Naive thymus-derived CD4-positive, alpha-beta T cell (primary cell): ENCODE results near the gene RTP5. TPM values are rescaled to one million over a fixed set of nuclear protein-coding genes. Genes with fewer than 3 reads are reported as not detected.
"Not testable (repeated sequence)": the region's sequence is repeated elsewhere in the genome, so short reads cannot be mapped to it uniquely, and the experiment has no call there.

ENCODE experiments used
- ATAC-seq: fragments of 150-1000 bp; cut with Tn5 transposase; 2 replicates; pipeline ENCODE4 v1.10.0; 2021; ENCODE audit warnings: mild to moderate bottlenecking, moderate library complexity
- CTCF ChIA-PET: fragments of 350-600 bp; sonication (Branson Sonifier 250); formaldehyde crosslinking; loops from one replicate; lab custom pipeline; 2021; ENCODE audit warnings: antibody characterized with exemption; lab: Charles Lee
- POLR2A ChIA-PET: fragments of 350-600 bp; sonication (Branson Sonifier 250); formaldehyde crosslinking; loops from one replicate; lab custom pipeline; 2021; ENCODE audit warnings: antibody characterized with exemption, inconsistent platforms; lab: Charles Lee
- DNase-seq, 9 donors: peaks; one replicate each; pipeline versions ENCODE4 v3.0.0 to v3.0.0-alpha.2; 2020 to 2022; ENCODE audit warnings: mixed read lengths in 1 of 9
- H3K27ac ChIP-seq: one replicate; pipeline ENCODE4 v1.7.0; 2013; ENCODE audit warnings: mild to moderate bottlenecking, low read depth, low read length, moderate library complexity
- H3K27me3 ChIP-seq, 2 donors: one replicate each; pipeline ENCODE4 v1.7.0; 2013; ENCODE audit warnings: low read length in 2 of 2, mild to moderate bottlenecking in 2 of 2, moderate library complexity in 2 of 2; ENCODE audit not compliant: control insufficient read depth in 2 of 2, insufficient read depth in 2 of 2
- H3K36me3 ChIP-seq, 3 experiments: 1 replicate in 2 of 3; 2 replicates in 1 of 3; pipeline ENCODE4 v1.7.0; 2013; ENCODE audit warnings: low read length in 3 of 3, mild to moderate bottlenecking in 3 of 3, moderate library complexity in 1 of 3; ENCODE audit not compliant: insufficient read depth in 3 of 3, control insufficient read depth in 2 of 3
- H3K4me1 ChIP-seq, 2 donors: one replicate each; pipeline ENCODE4 v1.7.0; 2013; ENCODE audit warnings: low read length in 2 of 2, mild to moderate bottlenecking in 2 of 2, moderate library complexity in 1 of 2; ENCODE audit not compliant: control insufficient read depth in 2 of 2, insufficient read depth in 2 of 2
- H3K4me3 ChIP-seq: 2 replicates; pipeline ENCODE4 v1.7.0; 2013; ENCODE audit warnings: mild to moderate bottlenecking, low read length
- H3K9me3 ChIP-seq, 3 experiments: 1 replicate in 2 of 3; 2 replicates in 1 of 3; pipeline ENCODE4 v1.7.0; 2013; ENCODE audit warnings: low read length in 3 of 3; ENCODE audit not compliant: control insufficient read depth in 2 of 3
- H3K27ac Mint-ChIP-seq, 9 donors: one replicate each; pipeline ENCODE4 v1.8.0; 2020 to 2022; ENCODE audit warnings: mixed read lengths in 9 of 9, mild to moderate bottlenecking in 8 of 9, moderate library complexity in 5 of 9, inconsistent platforms in 2 of 9
- H3K27me3 Mint-ChIP-seq, 5 donors: one replicate each; pipeline ENCODE4 v1.8.0; 2021 to 2022; ENCODE audit warnings: mixed read lengths in 5 of 5, mild to moderate bottlenecking in 1 of 5
- H3K36me3 Mint-ChIP-seq, 5 donors: one replicate each; pipeline ENCODE4 v1.8.0; 2020 to 2022; ENCODE audit warnings: mixed read lengths in 5 of 5, mild to moderate bottlenecking in 3 of 5, inconsistent platforms in 1 of 5
- H3K4me1 Mint-ChIP-seq, 7 donors: one replicate each; pipeline ENCODE4 v1.8.0; 2020 to 2022; ENCODE audit warnings: mixed read lengths in 7 of 7, mild to moderate bottlenecking in 3 of 7, inconsistent platforms in 1 of 7
- H3K4me3 Mint-ChIP-seq, 10 donors: one replicate each; pipeline ENCODE4 v1.8.0; 2020 to 2022; ENCODE audit warnings: mild to moderate bottlenecking in 10 of 10, mixed read lengths in 10 of 10, moderate library complexity in 6 of 10, inconsistent platforms in 2 of 10
- H3K9me3 Mint-ChIP-seq, 11 donors: one replicate each; pipeline ENCODE4 v1.8.0; 2020 to 2022; ENCODE audit warnings: mixed read lengths in 11 of 11, mild to moderate bottlenecking in 4 of 11, inconsistent platforms in 1 of 11, moderate library complexity in 1 of 11
- intact Hi-C, 2 donors: fragments of 100-400 bp; cut with micrococcal nuclease; formaldehyde crosslinking; loops; one replicate each; pipeline ENCODE4 v1.15.1; 2023
- polyA plus RNA-seq, 2 donors: library from polyadenylated mRNA; unstranded; fragments of 300-500 nt; fragmentation: Illumina TruSeq; gene quantifications; one replicate each; pipeline ENCODE4 v1.2.3, GENCODE V29; 2021
- total RNA-seq, 6 experiments: library from RNA in 5 of 6; stranded (reverse) in 5 of 6; gene quantifications; 1 replicate in 5 of 6; 2 replicates in 1 of 6; pipeline ENCODE4 v1.2.3 and lab custom pipeline; 2021 to 2026

The RTP5 gene
- total and polyA plus RNA-seq, 7 experiments from 2014 or later = 0.54 TPM; not detected in 6

- CTCF ChIA-PET = no interaction called here
- Mint-ChIP-seq H3K36me3 (no peaks in the 10 kb centered on the region), H3K27ac (no peak overlapping the region), H3K9me3 (no peaks in the 10 kb centered on the region), H3K27me3 (no peaks in the 10 kb centered on the region), H3K4me3 (no peak overlapping the region), H3K4me1 (peaks cover 0 to 7% (median 3%) of the 10 kb centered on the region in 7 donors)
- H3K4me1 ChIP-seq = peaks cover 0 to 36% of the 10 kb centered on the region in 2 donors
- H3K27ac ChIP-seq = no peak overlapping the region
- ATAC-seq (no peak), DNase-seq (no peak)
- H3K9me3 ChIP-seq = no peaks in the 10 kb centered on the region
- H3K36me3 ChIP-seq = no peaks in the 10 kb centered on the region
- POLR2A ChIA-PET = no interaction called here
- H3K27me3 ChIP-seq = no peaks in the 10 kb centered on the region
- intact Hi-C loops = no loop called here
- H3K4me3 ChIP-seq = no peak overlapping the region
Observed at GRCh38 chr2:241874277-241874925, 4.9 kb downstream of the RTP5 start.

GRCh38 chr2:241875754-241876527 is 6.4 kb downstream of the RTP5 start:
- H3K27ac Mint-ChIP-seq, H3K9me3 Mint-ChIP-seq, H3K27me3 ChIP-seq, H3K27me3 Mint-ChIP-seq, H3K9me3 ChIP-seq, H3K27ac ChIP-seq, H3K4me3 Mint-ChIP-seq, ATAC-seq, intact Hi-C loops, H3K4me3 ChIP-seq, H3K36me3 ChIP-seq, DNase-seq, H3K36me3 Mint-ChIP-seq: not testable (repeated sequence)
- ChIA-PET POLR2A (interaction anchor here (0.6 kb wide), 1 partner anchor 56 kb away, joined by 3 read pairs; no protein-coding TSS in a partner anchor), CTCF (interaction anchor here (0.6 kb wide), 1 partner anchor 178 kb away, joined by 3 read pairs; no protein-coding TSS in a partner anchor)
- H3K4me1 ChIP-seq = peaks cover 0 to 24% of the 10 kb centered on the region in 2 donors
- H3K4me1 Mint-ChIP-seq = peaks cover 2 to 10% (median 6%) of the 10 kb centered on the region in 7 donors

- no peak overlapping the region for H3K4me3 Mint-ChIP-seq
- intact Hi-C loops = no loop called here
- no peaks in the 10 kb centered on the region for H3K36me3 Mint-ChIP-seq
- DNase-seq = no peak
- no peak for ATAC-seq
- no peak overlapping the region for H3K27ac Mint-ChIP-seq
- Histone ChIP-seq H3K9me3 (no peaks in the 10 kb centered on the region), H3K27me3 (no peaks in the 10 kb centered on the region), H3K4me1 (peaks cover 0 to 19% of the 10 kb centered on the region in 2 donors), H3K27ac (no peak overlapping the region), H3K4me3 (no peak overlapping the region), H3K36me3 (no peaks in the 10 kb centered on the region)
- CTCF ChIA-PET = interaction anchor here (1.3 kb wide), 1 partner anchor 152 kb away, joined by 3 read pairs; no protein-coding TSS in a partner anchor
- peaks cover 0 to 6% (median 0%) of the 10 kb centered on the region in 11 donors for H3K9me3 Mint-ChIP-seq
- peaks cover 4 to 17% (median 9%) of the 10 kb centered on the region in 7 donors for H3K4me1 Mint-ChIP-seq
- POLR2A ChIA-PET = no interaction called here
- H3K27me3 Mint-ChIP-seq = peaks cover 0 to 5% (median 0%) of the 10 kb centered on the region in 5 donors
Observed at GRCh38 chr2:241876528-241877196, 7.1 kb downstream of the RTP5 start.

- DNase-seq (no peak), ATAC-seq (no peak)
- no peaks in the 10 kb centered on the region for H3K9me3 ChIP-seq
- H3K27ac Mint-ChIP-seq = no peak overlapping the region
- POLR2A ChIA-PET = no interaction called here
- H3K4me3 Mint-ChIP-seq = no peak overlapping the region
- intact Hi-C loops = no loop called here
- no peaks in the 10 kb centered on the region for H3K27me3 ChIP-seq
- H3K9me3 Mint-ChIP-seq = peaks cover 0 to 7% (median 0%) of the 10 kb centered on the region in 11 donors
- H3K36me3 ChIP-seq = no peaks in the 10 kb centered on the region
- CTCF ChIA-PET = interaction anchor here (0.7 to 1.3 kb wide), 2 partner anchors 152 to 1399 kb away, joined by 3 read pairs; no protein-coding TSS in a partner anchor
- H3K4me3 ChIP-seq = no peak overlapping the region
- H3K27me3 Mint-ChIP-seq = peaks cover 0 to 5% (median 0%) of the 10 kb centered on the region in 5 donors
- no peaks in the 10 kb centered on the region for H3K36me3 Mint-ChIP-seq
- H3K4me1 ChIP-seq = peaks cover 5 to 16% of the 10 kb centered on the region in 2 donors
- peaks cover 7 to 22% (median 10%) of the 10 kb centered on the region in 7 donors for H3K4me1 Mint-ChIP-seq
- no peak overlapping the region for H3K27ac ChIP-seq
Observed at GRCh38 chr2:241877197-241877685, 7.7 kb downstream of the RTP5 start.

- H3K27me3 Mint-ChIP-seq = peaks cover 0 to 5% (median 0%) of the 10 kb centered on the region in 5 donors
- H3K36me3 ChIP-seq = no peaks in the 10 kb centered on the region
- intact Hi-C loops = no loop called here
- peaks cover 0 to 8% (median 0%) of the 10 kb centered on the region in 11 donors for H3K9me3 Mint-ChIP-seq
- peak; percentile 53 to 85 (median 73) for DNase-seq
- no peak overlapping the region for H3K4me3 Mint-ChIP-seq
- peaks cover 15 to 17% of the 10 kb centered on the region in 2 donors for H3K4me1 ChIP-seq
- no peak for ATAC-seq
- H3K27me3 ChIP-seq = no peaks in the 10 kb centered on the region
- no peak overlapping the region for H3K4me3 ChIP-seq
- CTCF ChIA-PET = interaction anchor here (0.7 to 2.4 kb wide), 12 partner anchors 11 to 1400 kb away, joined by 3 to 17 read pairs (median 4); partner anchors contain the start of genes D2HGDH and RTP5
- H3K36me3 Mint-ChIP-seq = peaks cover 0 to 4% (median 0%) of the 10 kb centered on the region in 5 donors
- peaks cover 17 to 32% (median 21%) of the 10 kb centered on the region in 7 donors for H3K4me1 Mint-ChIP-seq
- POLR2A ChIA-PET = interaction anchor here (0.6 to 1.6 kb wide), 6 partner anchors 10 to 281 kb away, joined by 3 to 6 read pairs (median 4); partner anchors contain the start of gene ING5
- H3K27ac ChIP-seq = no peak overlapping the region
- no peaks in the 10 kb centered on the region for H3K9me3 ChIP-seq
- H3K27ac Mint-ChIP-seq = peak overlapping the region in 1 of 9 donors; percentile 62
Observed at GRCh38 chr2:241877989-241878970, 8.8 kb downstream of the RTP5 start.
